ENCODE results near the gene RHOC.
"Not testable (repeated sequence)": the region's sequence is repeated elsewhere in the genome, so short reads cannot be mapped to it uniquely, and the experiment has no call there.

The RHOC gene

GRCh38 chr1:112735752-112736151 is 28.8 kb upstream of the RHOC start:
- TF ChIP-seq, protein P1, sequence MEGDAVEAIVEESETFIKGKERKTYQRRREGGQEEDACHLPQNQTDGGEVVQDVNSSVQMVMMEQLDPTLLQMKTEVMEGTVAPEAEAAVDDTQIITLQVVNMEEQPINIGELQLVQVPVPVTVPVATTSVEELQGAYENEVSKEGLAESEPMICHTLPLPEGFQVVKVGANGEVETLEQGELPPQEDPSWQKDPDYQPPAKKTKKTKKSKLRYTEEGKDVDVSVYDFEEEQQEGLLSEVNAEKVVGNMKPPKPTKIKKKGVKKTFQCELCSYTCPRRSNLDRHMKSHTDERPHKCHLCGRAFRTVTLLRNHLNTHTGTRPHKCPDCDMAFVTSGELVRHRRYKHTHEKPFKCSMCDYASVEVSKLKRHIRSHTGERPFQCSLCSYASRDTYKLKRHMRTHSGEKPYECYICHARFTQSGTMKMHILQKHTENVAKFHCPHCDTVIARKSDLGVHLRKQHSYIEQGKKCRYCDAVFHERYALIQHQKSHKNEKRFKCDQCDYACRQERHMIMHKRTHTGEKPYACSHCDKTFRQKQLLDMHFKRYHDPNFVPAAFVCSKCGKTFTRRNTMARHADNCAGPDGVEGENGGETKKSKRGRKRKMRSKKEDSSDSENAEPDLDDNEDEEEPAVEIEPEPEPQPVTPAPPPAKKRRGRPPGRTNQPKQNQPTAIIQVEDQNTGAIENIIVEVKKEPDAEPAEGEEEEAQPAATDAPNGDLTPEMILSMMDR (IDR thresholded peaks at IDR 0.05; ENCODE audit: low read depth, low read length): no peak
- H3K4me3 ChIP-seq (ENCODE audit: low read depth, low read length): no peak overlapping the region
- in situ Hi-C loops (cut with HindIII; ENCODE audit: low sequenced_read_pairs): no loop called here
- DNase-seq (ENCODE audit: low read depth, low spot score): peak; percentile 69

GRCh38 chr1:112731451-112731850 is 24.5 kb upstream of the RHOC start:
- DNase-seq (ENCODE audit: low read depth, low spot score): no peak
- no peak overlapping the region for H3K4me3 ChIP-seq (ENCODE audit: low read depth, low read length)
- TF ChIP-seq, protein P1 (IDR thresholded peaks at IDR 0.05; ENCODE audit: low read depth, low read length): no peak
- in situ Hi-C loops (cut with HindIII; ENCODE audit: low sequenced_read_pairs): no loop called here

- TF ChIP-seq, protein P1 (IDR thresholded peaks at IDR 0.05; ENCODE audit: low read depth, low read length): no peak
- no peak overlapping the region for H3K4me3 ChIP-seq (ENCODE audit: low read depth, low read length)
- no peak for DNase-seq (ENCODE audit: low read depth, low spot score)
- in situ Hi-C loops (cut with HindIII; ENCODE audit: low sequenced_read_pairs): no loop called here
Measured at GRCh38 chr1:112729909-112730308, 23.0 kb upstream of the RHOC start.

DNA sequence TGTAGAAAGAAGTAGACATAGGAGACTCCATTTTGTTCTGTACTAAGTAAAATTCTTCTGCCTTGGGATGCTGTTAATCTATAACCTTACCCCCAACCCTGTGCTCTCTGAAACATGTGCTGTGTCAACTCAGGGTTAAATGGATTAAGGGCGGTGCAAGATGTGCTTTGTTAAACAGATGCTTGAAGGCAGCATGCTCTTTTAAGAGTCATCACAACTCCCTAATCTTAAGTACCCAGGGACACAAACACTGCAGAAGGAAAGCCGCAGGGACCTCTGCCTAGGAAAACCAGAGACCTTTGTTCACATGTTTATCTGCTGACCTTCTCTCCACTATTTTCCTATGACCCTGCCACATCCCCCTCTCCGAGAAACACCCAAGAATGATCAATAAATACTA is 22.1 kb upstream of the RHOC start:
- H3K4me3 ChIP-seq (ENCODE audit: low read depth, low read length); DNase-seq (ENCODE audit: low read depth, low spot score); in situ Hi-C loops (cut with HindIII; ENCODE audit: low sequenced_read_pairs): not testable (repeated sequence)

- DNase-seq (ENCODE audit: low read depth, low spot score); H3K4me3 ChIP-seq (ENCODE audit: low read depth, low read length); in situ Hi-C loops (cut with HindIII; ENCODE audit: low sequenced_read_pairs): not testable (repeated sequence)
Measured at GRCh38 chr1:112728306-112728971, 21.5 kb upstream of the RHOC start.

GRCh38 chr1:112727716-112728115 is 20.8 kb upstream of the RHOC start:
- in situ Hi-C loops (cut with HindIII; ENCODE audit: low sequenced_read_pairs): no loop called here
- no peak overlapping the region for H3K4me3 ChIP-seq (ENCODE audit: low read depth, low read length)
- DNase-seq (ENCODE audit: low read depth, low spot score): no peak
- TF ChIP-seq, protein P1 (IDR thresholded peaks at IDR 0.05; ENCODE audit: low read depth, low read length): no peak

GRCh38 chr1:112724240-112724639 is 17.3 kb upstream of the RHOC start:
- in situ Hi-C loops (cut with HindIII; ENCODE audit: low sequenced_read_pairs); DNase-seq (ENCODE audit: low read depth, low spot score); H3K4me3 ChIP-seq (ENCODE audit: low read depth, low read length): not testable (repeated sequence)

GRCh38 chr1:112723511-112723839 is 16.5 kb upstream of the RHOC start:
- in situ Hi-C loops (cut with HindIII; ENCODE audit: low sequenced_read_pairs): no loop called here
- TF ChIP-seq, protein P1 (IDR thresholded peaks at IDR 0.05; ENCODE audit: low read depth, low read length): no peak
- no peak for DNase-seq (ENCODE audit: low read depth, low spot score)
- H3K4me3 ChIP-seq (ENCODE audit: low read depth, low read length): no peak overlapping the region

All from astrocyte of the spinal cord (primary cell).